B cell (primary cell): ENCODE measurements around the gene MYORG.

Experiments
- CTCF ChIP-seq: fragments of 200-600 bp; IDR thresholded peaks from one replicate; pipeline ENCODE4 v1.8.0; 2022; ENCODE audit warnings: antibody characterized with exemption, mild to moderate bottlenecking
- EZH2 ChIP-seq: IDR thresholded peaks from 2 replicates; pipeline ENCODE4 v1.6.1; 2012; ENCODE audit warnings: borderline replicate concordance, low read depth, mild to moderate bottlenecking, moderate library complexity, low read length; ENCODE audit not compliant: insufficient read depth, poor library complexity, severe bottlenecking

GRCh38 chr9:34370970-34371880 lies 5.5 kb downstream of the MYORG start:
- TF ChIP-seq CTCF = no peak
- no peak for TF ChIP-seq EZH2
